AG09319 (cell line): ENCODE results near the gene RIPPLY3.

Experiments
- DNase-seq: peaks from one replicate; pipeline ENCODE4 v3.0.0-alpha.2; 2010; ENCODE audit warnings: low read depth; ENCODE audit errors: extremely low read depth
- CTCF ChIP-seq: IDR thresholded peaks from 2 replicates; pipeline ENCODE4 v1.5.1; 2011; ENCODE audit warnings: low read depth, mild to moderate bottlenecking, inconsistent platforms, low read length, moderate library complexity

RIPPLY3 gene, protein sequence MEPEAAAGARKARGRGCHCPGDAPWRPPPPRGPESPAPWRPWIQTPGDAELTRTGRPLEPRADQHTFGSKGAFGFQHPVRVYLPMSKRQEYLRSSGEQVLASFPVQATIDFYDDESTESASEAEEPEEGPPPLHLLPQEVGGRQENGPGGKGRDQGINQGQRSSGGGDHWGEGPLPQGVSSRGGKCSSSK

DNA sequence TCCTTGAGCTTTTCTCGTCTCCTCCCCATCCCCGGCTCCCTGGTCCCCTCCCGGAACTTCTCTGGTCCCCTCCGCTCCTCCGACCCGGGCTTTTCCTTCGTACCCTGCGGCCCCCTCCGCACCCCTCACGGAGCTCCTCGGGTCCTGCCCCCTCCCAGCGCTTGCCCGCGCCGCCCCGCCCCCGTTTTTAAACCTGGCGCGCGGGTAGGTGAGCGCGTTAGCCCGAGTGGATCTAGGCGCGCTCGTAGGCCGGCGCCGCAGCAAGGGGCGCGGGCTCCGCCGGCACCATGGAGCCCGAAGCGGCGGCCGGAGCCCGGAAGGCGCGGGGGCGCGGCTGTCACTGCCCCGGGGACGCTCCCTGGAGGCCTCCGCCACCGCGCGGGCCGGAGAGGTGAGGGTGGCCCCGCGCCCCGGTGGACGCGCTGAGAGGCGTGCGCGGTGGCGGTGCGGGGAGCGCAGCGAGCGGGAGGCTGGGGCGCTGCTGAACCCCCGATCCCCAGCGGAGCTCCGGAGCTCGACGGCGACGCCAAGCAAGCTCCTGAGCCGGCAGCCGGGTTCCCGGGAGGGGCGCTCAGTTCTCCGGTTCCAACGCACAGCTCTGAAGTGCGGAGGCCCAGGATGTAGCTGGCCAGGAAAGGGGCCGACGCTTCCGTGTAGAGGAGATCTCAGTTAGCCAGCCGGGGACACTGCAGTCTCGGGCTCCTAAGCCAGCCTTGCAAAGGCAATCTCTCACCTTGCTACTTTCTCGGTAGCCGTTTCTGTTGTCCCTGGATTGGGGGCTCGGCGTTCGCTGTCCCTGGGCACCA lies at the start of gene RIPPLY3:
Gene RIPPLY3 (plus strand): TSS at position 217 of the 806 bp plus-strand sequence. CDS start 71 bp downstream, at position 288.
- no peak for DNase-seq
- TF ChIP-seq CTCF: no peak

DNA sequence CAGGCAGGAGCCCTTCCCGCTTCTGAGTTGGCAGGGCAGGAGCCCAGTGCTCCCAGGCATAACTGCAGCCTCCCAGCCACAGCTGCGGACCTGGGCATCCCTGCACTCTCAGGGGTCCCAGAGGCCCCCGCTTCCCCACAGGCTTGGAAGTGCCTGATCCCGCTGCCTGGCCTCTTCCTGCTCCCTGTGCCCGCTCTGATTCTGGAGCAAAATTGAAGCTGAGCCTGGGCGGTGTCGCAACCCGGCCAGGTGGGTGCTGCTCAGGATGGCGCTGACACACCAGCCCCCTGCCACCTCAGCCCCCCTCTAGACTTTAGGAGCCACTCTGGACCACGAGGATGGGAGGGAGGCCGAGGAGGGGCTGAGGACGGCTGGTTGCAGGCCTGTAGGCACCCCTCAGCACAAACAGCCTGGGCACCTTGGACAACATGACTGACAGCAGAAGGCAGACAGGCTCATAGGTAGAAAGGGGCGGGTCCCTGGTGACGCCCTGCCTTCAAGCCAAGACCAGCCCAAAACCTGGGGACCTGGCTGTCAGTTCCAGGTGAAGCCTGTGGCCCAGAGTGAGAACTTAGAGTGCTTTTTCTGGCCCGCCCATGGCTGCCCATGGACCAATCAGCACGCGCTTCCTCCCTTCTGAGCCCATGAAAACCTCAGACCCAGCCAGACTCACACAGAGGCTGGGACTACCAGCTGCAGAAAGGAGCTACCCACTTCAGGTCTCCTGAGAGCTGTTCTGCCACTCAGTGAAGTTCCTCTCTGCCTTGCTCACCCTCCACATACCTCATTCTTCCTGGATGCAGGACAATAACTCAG lies 47.3 kb upstream of the RIPPLY3 start:
- DNase-seq: no peak
- TF ChIP-seq CTCF: no peak

GRCh38 chr21:36960676-36961284 lies 45.7 kb upstream of the RIPPLY3 start:
- TF ChIP-seq CTCF: no peak
- no peak for DNase-seq

GRCh38 chr21:36962098-36962780 lies 44.3 kb upstream of the RIPPLY3 start:
- DNase-seq: no peak
- no peak for TF ChIP-seq CTCF

DNA sequence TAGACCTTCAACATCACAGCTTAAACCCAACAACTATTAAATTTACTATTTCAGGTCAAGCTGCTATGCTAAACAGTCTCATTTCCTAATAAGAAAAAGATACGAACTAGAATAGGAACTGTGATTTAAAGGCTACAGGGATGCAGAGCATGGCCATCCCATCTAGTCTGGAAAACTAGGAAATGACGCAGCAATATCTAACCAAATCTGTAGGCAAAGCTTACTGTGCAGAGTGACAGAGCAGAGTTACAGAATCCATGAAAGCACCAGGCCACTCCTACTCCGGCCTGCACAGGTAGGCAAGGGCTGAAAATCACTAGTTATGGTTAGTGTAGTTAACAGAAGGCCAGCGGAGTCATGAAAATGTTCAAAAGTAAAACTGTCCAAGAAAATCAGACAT lies 42.1 kb upstream of the RIPPLY3 start:
- DNase-seq: no peak
- no peak for TF ChIP-seq CTCF

- no peak for DNase-seq
Observed at GRCh38 chr21:36964827-36965719, 41.4 kb upstream of the RIPPLY3 start.

More at GRCh38 chr21:36964827-36965719, 41.4 kb upstream of the RIPPLY3 start:
- TF ChIP-seq CTCF: no peak
